ENCODE results near the gene RAPGEF4. TPM values are rescaled to one million over a fixed set of nuclear protein-coding genes. Genes with fewer than 3 reads are reported as not detected.

RAPGEF4 gene
- total and polyA plus RNA-seq, 2 of the 8 experiments (the other 6 are each of a cell fraction or from before 2014, with no cell fraction given): 1.2 to 2.6 TPM

DNA sequence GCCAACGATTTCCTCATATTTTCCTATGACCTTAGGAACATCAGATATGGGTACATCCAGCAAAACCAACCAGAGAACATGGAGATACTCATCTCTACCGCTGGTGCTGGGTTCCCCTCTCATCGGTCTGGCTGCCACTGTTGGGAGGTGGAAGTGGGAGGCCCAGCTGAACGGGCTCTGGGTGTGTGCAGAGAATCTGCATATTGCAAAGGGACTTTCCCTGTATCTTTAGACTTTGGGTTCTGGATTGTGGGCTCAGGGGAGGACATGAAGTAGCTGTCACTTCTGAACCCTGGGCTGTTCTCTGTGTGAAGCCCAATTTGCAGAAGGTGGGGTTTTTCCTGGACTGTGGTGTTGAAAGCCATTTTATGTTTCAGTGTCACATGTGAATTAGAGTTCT lies 30.0 kb downstream of the RAPGEF4 start (continued):
- TF ChIP-seq, protein P1, sequence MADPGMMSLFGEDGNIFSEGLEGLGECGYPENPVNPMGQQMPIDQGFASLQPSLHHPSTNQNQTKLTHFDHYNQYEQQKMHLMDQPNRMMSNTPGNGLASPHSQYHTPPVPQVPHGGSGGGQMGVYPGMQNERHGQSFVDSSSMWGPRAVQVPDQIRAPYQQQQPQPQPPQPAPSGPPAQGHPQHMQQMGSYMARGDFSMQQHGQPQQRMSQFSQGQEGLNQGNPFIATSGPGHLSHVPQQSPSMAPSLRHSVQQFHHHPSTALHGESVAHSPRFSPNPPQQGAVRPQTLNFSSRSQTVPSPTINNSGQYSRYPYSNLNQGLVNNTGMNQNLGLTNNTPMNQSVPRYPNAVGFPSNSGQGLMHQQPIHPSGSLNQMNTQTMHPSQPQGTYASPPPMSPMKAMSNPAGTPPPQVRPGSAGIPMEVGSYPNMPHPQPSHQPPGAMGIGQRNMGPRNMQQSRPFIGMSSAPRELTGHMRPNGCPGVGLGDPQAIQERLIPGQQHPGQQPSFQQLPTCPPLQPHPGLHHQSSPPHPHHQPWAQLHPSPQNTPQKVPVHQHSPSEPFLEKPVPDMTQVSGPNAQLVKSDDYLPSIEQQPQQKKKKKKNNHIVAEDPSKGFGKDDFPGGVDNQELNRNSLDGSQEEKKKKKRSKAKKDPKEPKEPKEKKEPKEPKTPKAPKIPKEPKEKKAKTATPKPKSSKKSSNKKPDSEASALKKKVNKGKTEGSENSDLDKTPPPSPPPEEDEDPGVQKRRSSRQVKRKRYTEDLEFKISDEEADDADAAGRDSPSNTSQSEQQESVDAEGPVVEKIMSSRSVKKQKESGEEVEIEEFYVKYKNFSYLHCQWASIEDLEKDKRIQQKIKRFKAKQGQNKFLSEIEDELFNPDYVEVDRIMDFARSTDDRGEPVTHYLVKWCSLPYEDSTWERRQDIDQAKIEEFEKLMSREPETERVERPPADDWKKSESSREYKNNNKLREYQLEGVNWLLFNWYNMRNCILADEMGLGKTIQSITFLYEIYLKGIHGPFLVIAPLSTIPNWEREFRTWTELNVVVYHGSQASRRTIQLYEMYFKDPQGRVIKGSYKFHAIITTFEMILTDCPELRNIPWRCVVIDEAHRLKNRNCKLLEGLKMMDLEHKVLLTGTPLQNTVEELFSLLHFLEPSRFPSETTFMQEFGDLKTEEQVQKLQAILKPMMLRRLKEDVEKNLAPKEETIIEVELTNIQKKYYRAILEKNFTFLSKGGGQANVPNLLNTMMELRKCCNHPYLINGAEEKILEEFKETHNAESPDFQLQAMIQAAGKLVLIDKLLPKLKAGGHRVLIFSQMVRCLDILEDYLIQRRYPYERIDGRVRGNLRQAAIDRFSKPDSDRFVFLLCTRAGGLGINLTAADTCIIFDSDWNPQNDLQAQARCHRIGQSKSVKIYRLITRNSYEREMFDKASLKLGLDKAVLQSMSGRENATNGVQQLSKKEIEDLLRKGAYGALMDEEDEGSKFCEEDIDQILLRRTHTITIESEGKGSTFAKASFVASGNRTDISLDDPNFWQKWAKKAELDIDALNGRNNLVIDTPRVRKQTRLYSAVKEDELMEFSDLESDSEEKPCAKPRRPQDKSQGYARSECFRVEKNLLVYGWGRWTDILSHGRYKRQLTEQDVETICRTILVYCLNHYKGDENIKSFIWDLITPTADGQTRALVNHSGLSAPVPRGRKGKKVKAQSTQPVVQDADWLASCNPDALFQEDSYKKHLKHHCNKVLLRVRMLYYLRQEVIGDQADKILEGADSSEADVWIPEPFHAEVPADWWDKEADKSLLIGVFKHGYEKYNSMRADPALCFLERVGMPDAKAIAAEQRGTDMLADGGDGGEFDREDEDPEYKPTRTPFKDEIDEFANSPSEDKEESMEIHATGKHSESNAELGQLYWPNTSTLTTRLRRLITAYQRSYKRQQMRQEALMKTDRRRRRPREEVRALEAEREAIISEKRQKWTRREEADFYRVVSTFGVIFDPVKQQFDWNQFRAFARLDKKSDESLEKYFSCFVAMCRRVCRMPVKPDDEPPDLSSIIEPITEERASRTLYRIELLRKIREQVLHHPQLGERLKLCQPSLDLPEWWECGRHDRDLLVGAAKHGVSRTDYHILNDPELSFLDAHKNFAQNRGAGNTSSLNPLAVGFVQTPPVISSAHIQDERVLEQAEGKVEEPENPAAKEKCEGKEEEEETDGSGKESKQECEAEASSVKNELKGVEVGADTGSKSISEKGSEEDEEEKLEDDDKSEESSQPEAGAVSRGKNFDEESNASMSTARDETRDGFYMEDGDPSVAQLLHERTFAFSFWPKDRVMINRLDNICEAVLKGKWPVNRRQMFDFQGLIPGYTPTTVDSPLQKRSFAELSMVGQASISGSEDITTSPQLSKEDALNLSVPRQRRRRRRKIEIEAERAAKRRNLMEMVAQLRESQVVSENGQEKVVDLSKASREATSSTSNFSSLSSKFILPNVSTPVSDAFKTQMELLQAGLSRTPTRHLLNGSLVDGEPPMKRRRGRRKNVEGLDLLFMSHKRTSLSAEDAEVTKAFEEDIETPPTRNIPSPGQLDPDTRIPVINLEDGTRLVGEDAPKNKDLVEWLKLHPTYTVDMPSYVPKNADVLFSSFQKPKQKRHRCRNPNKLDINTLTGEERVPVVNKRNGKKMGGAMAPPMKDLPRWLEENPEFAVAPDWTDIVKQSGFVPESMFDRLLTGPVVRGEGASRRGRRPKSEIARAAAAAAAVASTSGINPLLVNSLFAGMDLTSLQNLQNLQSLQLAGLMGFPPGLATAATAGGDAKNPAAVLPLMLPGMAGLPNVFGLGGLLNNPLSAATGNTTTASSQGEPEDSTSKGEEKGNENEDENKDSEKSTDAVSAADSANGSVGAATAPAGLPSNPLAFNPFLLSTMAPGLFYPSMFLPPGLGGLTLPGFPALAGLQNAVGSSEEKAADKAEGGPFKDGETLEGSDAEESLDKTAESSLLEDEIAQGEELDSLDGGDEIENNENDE (IDR thresholded peaks at IDR 0.05; ENCODE audit: insufficient replicate concordance, low read length): no peak
- no peak for TF ChIP-seq BRCA1 (IDR thresholded peaks at IDR 0.05; ENCODE audit: low read depth, low read length)
- TF ChIP-seq CHD2 (IDR thresholded peaks at IDR 0.05; ENCODE audit: low read length): no peak
- no peak for TF ChIP-seq SRF (IDR thresholded peaks at IDR 0.05; ENCODE audit: low read depth, low read length)

Measured in H1 (cell line).